HUES48 (cell line): Measurements from ENCODE around the gene SOX5.
A peak's percentile ranks its signal among the peaks of the same experiment; 100 is the strongest.
"Not testable (repeated sequence)": the region's sequence is repeated elsewhere in the genome, so short reads cannot be mapped to it uniquely, and the experiment has no call there.

ENCODE experiments used
- H3K27ac ChIP-seq: one replicate; pipeline ENCODE4 v1.7.0; 2013; ENCODE audit warnings: low read depth, low read length, inconsistent platforms
- H3K27me3 ChIP-seq: 2 replicates; pipeline ENCODE4 v1.6.1; 2013; ENCODE audit warnings: mild to moderate bottlenecking, low read length; ENCODE audit not compliant: control insufficient read depth, insufficient read depth
- H3K36me3 ChIP-seq: 2 replicates; pipeline ENCODE4 v1.6.1; 2013; ENCODE audit warnings: low read length; ENCODE audit not compliant: control insufficient read depth, insufficient read depth
- H3K4me1 ChIP-seq: 2 replicates; pipeline ENCODE4 v1.6.1; 2013; ENCODE audit warnings: mild to moderate bottlenecking, low read length; ENCODE audit not compliant: control insufficient read depth, insufficient read depth
- H3K4me3 ChIP-seq: 2 replicates; pipeline ENCODE4 v1.5.1; 2013; ENCODE audit warnings: mild to moderate bottlenecking, low read depth, low read length
- H3K9ac ChIP-seq: 2 replicates; pipeline ENCODE4 v1.6.1; 2013; ENCODE audit warnings: mild to moderate bottlenecking, low read depth, low read length, moderate library complexity
- H3K9me3 ChIP-seq: 2 replicates; pipeline ENCODE4 v1.6.1; 2013; ENCODE audit warnings: low read length; ENCODE audit not compliant: control insufficient read depth, insufficient read depth

The SOX5 gene

GRCh38 chr12:23843958-23844357 is 105.5 kb downstream of the SOX5 start:
- Histone ChIP-seq H3K27ac (no peak overlapping the region), H3K9ac (no peak overlapping the region), H3K27me3 (no peaks in the 10 kb centered on the region), H3K4me1 (no peaks in the 10 kb centered on the region), H3K4me3 (no peak overlapping the region), H3K9me3 (no peaks in the 10 kb centered on the region), H3K36me3 (no peaks in the 10 kb centered on the region)

DNA sequence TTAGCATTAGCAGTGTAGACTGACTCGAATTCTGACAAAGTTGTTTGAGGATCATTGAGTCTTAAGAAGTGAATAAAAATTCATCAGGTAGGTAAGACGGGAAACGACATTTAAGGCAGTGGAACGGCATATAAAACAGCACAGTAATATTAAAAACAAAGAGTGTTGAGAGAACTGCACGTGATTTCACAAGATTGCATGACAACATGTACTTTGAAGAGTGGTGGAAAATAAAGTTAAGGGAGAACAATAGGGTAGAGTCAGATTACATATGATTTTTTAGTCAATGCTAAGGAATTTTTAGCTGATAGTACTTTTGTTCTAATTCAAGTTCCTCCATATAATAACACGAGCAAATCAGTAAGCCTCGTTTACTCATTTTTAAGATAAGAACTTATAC is 115.4 kb downstream of the SOX5 start:
- H3K27me3 ChIP-seq: no peaks in the 10 kb centered on the region
- H3K27ac ChIP-seq: no peak overlapping the region
- peaks cover 19% of the 10 kb centered on the region for H3K4me1 ChIP-seq
- no peak overlapping the region for H3K9ac ChIP-seq
- no peaks in the 10 kb centered on the region for H3K36me3 ChIP-seq
- H3K9me3 ChIP-seq: no peaks in the 10 kb centered on the region
- no peak overlapping the region for H3K4me3 ChIP-seq

GRCh38 chr12:23831739-23832138 is 117.7 kb downstream of the SOX5 start:
- Histone ChIP-seq H3K4me1 (peaks cover 17% of the 10 kb centered on the region), H3K9me3 (no peaks in the 10 kb centered on the region), H3K27me3 (no peaks in the 10 kb centered on the region), H3K27ac (no peak overlapping the region), H3K36me3 (no peaks in the 10 kb centered on the region), H3K4me3 (no peak overlapping the region), H3K9ac (no peak overlapping the region)

DNA sequence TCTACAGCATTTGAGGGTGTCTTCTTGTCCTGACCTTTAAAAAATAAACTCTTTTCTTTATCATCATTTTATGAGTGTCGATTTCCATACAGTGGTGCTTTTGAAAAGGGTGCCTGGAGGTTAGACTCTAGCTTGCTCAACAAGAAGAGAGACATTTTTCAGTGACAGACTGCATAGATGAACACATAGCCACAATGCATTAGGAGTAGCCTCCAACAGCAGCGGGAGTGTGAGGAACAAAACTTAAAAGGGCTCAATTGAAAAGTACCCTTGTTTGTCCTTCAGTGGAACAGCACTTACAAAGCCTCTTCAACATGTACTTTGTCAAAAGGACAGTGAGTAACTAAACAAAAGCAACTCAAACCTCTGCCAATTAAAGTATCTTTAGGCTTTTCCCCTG is 119.3 kb downstream of the SOX5 start:
- no peaks in the 10 kb centered on the region for H3K27me3 ChIP-seq
- H3K27ac ChIP-seq: no peak overlapping the region
- H3K4me1 ChIP-seq: peaks cover 13% of the 10 kb centered on the region
- H3K9me3 ChIP-seq: no peaks in the 10 kb centered on the region
- H3K9ac ChIP-seq: no peak overlapping the region
- no peak overlapping the region for H3K4me3 ChIP-seq
- no peaks in the 10 kb centered on the region for H3K36me3 ChIP-seq

GRCh38 chr12:23827353-23827752 is 122.1 kb downstream of the SOX5 start:
- Histone ChIP-seq H3K27me3 (no peaks in the 10 kb centered on the region), H3K4me3 (no peak overlapping the region), H3K36me3 (no peaks in the 10 kb centered on the region), H3K9me3 (no peaks in the 10 kb centered on the region), H3K4me1 (peaks cover 11% of the 10 kb centered on the region), H3K9ac (no peak overlapping the region), H3K27ac (no peak overlapping the region)

DNA sequence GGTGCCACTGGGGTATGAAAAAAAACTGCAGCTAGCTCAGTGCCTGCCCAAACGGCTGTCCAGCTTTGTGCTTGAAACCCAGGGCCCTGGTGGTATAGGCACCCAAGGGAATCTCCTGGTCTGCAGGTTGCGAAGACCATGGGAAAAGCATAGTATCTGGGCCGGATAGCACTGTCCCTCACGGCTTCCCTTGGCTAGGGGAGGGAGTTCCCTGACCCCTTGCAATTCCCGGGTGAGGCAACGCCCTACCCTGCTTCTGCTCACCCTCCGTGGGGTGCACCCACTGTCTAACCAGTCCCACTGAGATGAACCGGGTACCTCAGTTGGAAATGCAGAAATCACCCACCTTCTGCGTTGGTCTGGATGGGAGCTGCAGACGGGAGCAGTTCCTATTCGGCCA is 124.3 kb downstream of the SOX5 start:
- not testable (repeated sequence) for H3K36me3 ChIP-seq, H3K9ac ChIP-seq, H3K9me3 ChIP-seq, H3K27me3 ChIP-seq, H3K4me3 ChIP-seq, H3K27ac ChIP-seq, H3K4me1 ChIP-seq

- Histone ChIP-seq H3K9me3 (no peaks in the 10 kb centered on the region), H3K27ac (no peak overlapping the region), H3K9ac (no peak overlapping the region), H3K36me3 (no peaks in the 10 kb centered on the region), H3K27me3 (no peaks in the 10 kb centered on the region), H3K4me3 (no peak overlapping the region), H3K4me1 (0 out of 2 replicates have a peak, but pooled peaks cover 3% of the 10 kb centered on the region)
Measured at GRCh38 chr12:23824358-23824757, 125.1 kb downstream of the SOX5 start.

DNA sequence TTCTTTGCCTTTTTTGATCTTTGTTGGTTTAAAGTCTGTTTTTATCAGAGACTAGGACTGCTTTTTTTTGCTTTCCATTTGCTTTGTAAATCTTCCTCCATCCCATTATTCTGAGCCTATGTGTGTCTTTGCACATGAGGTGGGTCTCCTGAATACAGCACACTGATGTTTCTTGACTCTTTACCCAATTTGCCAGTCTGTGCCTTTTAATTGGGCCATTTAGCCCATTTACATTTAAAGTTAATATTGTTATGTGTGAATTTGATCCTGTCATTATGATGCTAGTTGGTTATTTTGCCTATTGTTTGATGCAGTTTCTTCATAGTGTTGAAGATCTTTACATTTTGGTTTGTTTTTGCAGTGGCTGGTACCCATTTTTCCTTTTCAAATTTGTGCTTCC is 126.6 kb downstream of the SOX5 start:
- not testable (repeated sequence) for H3K9me3 ChIP-seq, H3K9ac ChIP-seq, H3K36me3 ChIP-seq, H3K4me3 ChIP-seq, H3K27me3 ChIP-seq, H3K4me1 ChIP-seq, H3K27ac ChIP-seq

DNA sequence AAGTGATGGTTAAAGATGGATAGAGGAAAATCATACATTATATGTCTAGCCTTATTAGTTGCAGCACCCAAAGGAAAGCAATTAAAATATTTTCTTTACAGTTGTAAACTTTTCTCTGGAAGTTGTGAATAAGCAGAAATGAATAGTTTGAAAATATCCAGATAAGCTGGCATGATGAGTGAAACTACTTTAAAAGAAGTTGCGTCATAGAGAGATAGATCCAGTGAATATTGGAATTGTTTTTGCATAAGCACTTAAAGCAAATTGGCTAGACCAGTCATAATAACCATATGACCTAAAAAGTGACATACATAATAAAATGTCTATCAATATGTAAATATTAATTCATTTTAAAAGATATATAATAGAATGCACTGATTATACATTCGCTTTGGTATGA is 132.1 kb downstream of the SOX5 start:
- H3K4me3 ChIP-seq: no peak overlapping the region
- H3K9me3 ChIP-seq: no peaks in the 10 kb centered on the region
- no peak overlapping the region for H3K9ac ChIP-seq
- H3K27me3 ChIP-seq: no peaks in the 10 kb centered on the region
- H3K4me1 ChIP-seq: peaks cover 7% of the 10 kb centered on the region
- peak overlapping the region; percentile 64 for H3K27ac ChIP-seq
- H3K36me3 ChIP-seq: no peaks in the 10 kb centered on the region

DNA sequence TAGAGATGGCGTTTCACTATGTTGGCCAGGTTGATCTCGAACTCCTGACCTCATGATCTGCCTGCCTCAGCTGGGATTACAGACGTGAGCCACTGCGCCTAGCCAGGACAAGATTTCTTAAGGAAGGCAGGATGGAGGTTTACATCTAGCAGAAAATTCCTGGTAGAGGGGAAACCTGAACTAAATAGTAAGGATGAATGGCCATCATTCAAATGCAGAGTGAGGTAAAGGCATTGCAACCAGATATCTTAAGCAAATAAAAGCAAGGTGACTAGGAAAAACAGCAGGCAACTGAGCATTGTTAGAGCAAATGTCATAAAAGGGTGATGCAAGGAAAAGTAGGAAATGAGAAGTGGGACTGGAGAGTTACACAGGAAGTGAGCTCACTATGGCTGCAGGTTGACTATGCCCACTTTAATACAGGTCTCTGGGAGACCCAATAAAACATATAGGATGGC is 133.0 kb downstream of the SOX5 start:
- H3K27me3 ChIP-seq: no peaks in the 10 kb centered on the region
- H3K9ac ChIP-seq: no peak overlapping the region; the same call in 1 of the 2 replicates
- H3K4me3 ChIP-seq: no peak overlapping the region
- no peaks in the 10 kb centered on the region for H3K36me3 ChIP-seq
- peak overlapping the region; percentile 64 for H3K27ac ChIP-seq
- peaks cover 7% of the 10 kb centered on the region for H3K4me1 ChIP-seq
- no peaks in the 10 kb centered on the region for H3K9me3 ChIP-seq

DNA sequence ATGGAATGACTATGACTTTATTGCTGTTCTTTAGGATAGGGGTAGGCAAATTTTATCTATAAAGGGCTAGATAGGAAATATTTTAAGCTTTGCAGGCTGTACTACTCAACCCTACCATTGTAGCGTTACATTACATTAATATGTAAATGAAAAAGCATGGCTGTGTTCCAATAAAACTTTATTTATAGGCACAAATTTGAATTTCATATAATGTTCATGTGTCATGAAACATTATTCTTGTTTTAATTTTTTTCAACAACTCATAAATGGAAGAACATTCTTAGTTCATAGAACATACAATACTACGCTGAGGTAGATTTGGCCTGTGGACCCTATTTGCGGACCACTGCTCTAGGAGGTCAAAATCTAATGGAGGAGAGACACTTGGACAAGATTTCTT is 133.7 kb downstream of the SOX5 start:
- Histone ChIP-seq H3K36me3 (no peaks in the 10 kb centered on the region), H3K4me3 (no peak overlapping the region), H3K9me3 (no peaks in the 10 kb centered on the region), H3K4me1 (peaks cover 9% of the 10 kb centered on the region), H3K9ac (no peak overlapping the region), H3K27ac (no peak overlapping the region), H3K27me3 (no peaks in the 10 kb centered on the region)

GRCh38 chr12:23813206-23813605 is 136.3 kb downstream of the SOX5 start:
- Histone ChIP-seq H3K27ac (no peak overlapping the region), H3K36me3 (no peaks in the 10 kb centered on the region)

More at GRCh38 chr12:23813206-23813605, 136.3 kb downstream of the SOX5 start:
- H3K9me3 ChIP-seq: no peaks in the 10 kb centered on the region
- no peak overlapping the region for H3K9ac ChIP-seq
- H3K4me3 ChIP-seq: no peak overlapping the region
- no peaks in the 10 kb centered on the region for H3K27me3 ChIP-seq
- H3K4me1 ChIP-seq: peaks cover 18% of the 10 kb centered on the region
